ENCODE results near the gene ZSCAN5B. TPM values are rescaled to one million over a fixed set of nuclear protein-coding genes. Genes with fewer than 3 reads are reported as not detected.
"Not testable (repeated sequence)": the region's sequence is repeated elsewhere in the genome, so short reads cannot be mapped to it uniquely, and the experiment has no call there.

Gene ZSCAN5B, protein sequence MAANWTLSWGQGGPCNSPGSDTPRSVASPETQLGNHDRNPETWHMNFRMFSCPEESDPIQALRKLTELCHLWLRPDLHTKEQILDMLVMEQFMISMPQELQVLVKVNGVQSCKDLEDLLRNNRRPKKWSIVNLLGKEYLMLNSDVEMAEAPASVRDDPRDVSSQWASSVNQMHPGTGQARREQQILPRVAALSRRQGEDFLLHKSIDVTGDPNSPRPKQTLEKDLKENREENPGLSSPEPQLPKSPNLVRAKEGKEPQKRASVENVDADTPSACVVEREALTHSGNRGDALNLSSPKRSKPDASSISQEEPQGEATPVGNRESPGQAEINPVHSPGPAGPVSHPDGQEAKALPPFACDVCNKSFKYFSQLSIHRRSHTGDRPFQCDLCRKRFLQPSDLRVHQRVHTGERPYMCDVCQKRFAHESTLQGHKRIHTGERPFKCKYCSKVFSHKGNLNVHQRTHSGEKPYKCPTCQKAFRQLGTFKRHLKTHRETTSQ
- polyA plus RNA-seq (ENCODE audit: insufficient read length), result not detected

DNA sequence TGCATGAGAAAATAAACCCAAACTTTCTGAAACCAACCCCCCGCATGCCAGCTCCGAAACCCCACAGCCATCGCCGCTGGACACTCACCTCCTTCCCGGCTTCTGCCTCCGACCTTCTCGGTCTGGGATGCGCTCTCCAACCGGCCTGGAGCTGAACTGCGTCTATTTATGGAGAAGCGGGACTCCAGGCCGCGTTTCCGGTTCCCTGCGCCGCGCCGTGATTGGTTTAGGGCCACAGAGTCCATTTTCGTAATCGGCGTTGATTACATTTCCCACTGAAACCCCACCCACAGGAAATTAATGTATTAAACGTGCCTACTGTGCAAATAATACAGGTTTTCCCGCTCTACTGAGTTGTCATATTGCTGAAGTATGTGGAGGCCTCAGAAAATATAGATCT, at the start of gene ZSCAN5B:
TSS of gene ZSCAN5B (minus strand) at position 138 of the 400 bp plus-strand sequence. CDS start 4,731 bp downstream, outside the sequence.
- DNase-seq (ENCODE audit: low read depth), result not testable (repeated sequence)

GRCh38 chr19:56245764-56246163, 48.2 kb upstream of the ZSCAN5B start:
- not testable (repeated sequence) for DNase-seq (ENCODE audit: low read depth)

GRCh38 chr19:56245121-56245740, 47.6 kb upstream of the ZSCAN5B start:
- no peak for DNase-seq (ENCODE audit: low read depth)

DNA sequence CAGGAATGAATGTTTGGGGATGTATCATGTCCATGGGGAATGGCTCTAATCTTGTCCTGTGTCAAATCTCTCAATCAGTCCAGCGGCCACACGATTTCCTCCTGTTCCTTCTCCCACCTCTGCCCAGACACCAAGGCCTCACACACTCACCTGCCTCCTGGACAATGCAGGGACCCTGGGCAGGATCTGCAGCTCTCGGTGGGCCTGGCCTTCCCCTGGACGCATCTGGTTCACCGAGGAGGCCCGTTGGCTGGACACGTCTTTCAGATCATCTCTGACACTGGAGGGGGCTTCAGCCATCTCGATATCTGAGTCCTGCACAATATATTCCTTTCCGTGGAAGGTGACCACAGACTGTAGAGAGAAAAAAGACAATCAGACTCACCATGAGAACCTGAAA, 25.9 kb upstream of the ZSCAN5B start:
- DNase-seq (ENCODE audit: low read depth), result no peak

DNA sequence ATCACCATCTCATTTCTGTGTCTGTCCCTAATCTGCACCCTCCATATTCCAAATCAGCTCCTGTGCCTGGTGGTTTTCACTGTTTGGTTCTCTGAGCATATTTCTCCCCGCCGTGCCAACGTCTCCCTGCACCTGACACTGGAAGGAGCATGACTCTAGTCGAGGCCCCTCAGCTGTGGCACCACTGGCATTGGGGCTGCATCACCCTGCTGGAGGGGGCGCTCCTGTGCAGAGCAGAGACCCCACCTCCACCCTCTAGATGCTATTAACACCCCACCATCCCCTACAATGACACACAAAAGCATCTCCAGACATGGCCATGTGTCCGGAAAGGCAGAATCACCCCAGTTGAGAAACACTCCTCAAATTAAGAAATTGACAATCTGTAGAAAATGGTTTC, 25.3 kb upstream of the ZSCAN5B start:
- DNase-seq (ENCODE audit: low read depth), result no peak

- DNase-seq (ENCODE audit: low read depth), result no peak
Measured at GRCh38 chr19:56221851-56222250, 24.3 kb upstream of the ZSCAN5B start.

GRCh38 chr19:56221442-56221841, 23.9 kb upstream of the ZSCAN5B start:
- not testable (repeated sequence) for DNase-seq (ENCODE audit: low read depth)

DNA sequence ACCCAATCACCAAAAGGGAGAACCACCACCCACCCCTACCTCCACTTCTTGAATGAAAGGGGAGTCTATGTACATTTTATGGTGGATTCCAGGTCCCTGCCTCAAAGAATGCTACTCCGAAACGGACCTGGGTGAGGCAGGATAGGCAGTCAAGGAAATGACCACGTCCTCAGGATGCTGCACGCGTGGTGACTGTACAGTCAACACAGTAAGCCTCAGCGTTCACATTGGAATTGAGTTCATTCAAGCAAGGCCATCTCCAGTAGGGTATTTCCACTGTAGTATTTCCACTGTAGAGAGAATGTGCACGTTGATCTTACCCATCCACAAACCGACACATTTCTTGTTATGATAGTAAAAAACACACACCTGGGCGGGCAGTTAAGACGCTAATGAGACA, 21.4 kb upstream of the ZSCAN5B start:
- DNase-seq (ENCODE audit: low read depth), result no peak

DNA sequence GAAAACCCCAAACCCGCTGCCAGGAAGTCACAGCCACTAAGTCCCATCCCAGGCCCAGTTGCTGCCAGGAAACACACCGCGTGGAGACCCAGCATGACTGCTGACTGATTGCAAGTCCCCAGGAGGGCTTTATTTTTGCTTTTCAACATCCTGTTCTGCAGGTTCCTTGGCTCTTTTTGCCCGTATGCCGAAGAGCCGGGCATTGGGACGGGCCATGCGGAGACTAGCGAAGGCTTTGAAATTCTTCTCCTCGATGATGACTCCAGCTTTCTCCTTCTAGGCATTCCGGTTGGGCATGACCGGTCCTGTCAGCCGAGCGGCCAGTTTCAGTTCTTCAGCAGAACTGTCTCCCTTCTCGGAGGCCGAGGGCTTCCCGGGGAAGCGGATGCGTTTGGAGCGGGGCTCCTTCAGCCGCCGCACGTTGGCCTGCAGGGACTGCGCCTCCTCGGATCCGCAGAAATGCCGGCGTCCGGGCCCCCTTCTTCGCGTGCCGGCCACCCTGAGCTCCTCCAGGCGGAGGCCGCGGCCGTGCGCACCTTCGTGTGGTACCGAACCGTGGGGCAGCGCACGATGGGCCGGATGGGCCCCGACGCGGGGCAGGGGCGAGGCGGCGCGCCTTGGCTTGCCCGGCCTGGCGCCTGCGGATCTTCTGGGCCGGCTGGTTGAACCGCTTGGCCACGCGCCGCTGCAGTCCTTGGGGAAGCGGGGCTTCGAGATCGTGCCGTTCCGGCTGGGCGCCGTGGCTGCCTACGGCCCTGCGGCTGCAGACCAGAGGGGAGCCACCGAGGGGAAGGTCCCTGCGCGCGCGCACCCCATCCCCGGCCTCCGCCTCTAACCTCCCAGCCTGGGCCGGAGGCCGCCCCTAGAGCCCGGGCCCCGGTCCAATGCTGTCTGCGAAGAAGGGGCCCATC, 19.7 kb upstream of the ZSCAN5B start:
- DNase-seq (ENCODE audit: low read depth), result no peak

GRCh38 chr19:56211718-56212117, 14.1 kb upstream of the ZSCAN5B start:
- no peak for DNase-seq (ENCODE audit: low read depth)

DNA sequence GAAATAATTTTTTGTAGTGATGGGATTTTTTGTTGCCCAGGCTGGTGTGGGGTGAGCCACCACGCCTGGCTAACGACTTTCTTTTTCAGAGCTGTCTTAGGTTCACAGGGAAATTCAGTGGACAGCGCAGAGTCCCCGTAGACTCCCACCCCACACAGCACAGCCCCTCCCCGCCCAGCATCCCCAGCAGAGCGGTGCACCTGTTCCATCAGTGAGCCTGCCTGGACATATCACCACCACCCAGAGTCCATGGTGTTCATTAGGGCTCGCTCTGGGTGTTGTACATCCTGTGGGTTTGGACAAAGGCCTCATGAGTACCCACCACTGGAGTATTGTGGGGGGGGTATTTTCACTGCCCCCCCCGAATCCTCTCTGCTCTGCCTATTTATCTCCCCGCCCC, 12.5 kb upstream of the ZSCAN5B start:
- not testable (repeated sequence) for DNase-seq (ENCODE audit: low read depth)

DNA sequence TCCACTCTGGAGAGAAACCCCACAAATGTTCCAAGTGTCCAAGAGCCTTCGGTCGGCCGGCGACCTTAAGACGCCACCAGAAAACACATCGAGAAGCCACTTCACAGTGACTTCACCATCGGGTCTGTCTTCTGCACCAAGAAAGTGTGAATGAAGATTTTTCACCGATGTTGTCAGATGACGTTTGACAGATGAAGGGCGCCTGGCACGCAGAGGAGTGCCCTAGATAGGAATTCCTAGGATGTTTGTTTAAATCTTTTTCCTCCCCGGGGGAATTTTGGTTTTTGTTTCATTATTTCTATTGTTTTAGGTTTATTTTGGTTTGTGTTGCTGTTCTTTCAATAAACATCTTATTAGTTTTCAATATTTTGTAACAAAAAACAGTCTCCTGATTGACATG, 11.5 kb upstream of the ZSCAN5B start:
- DNase-seq (ENCODE audit: low read depth), result no peak

DNA sequence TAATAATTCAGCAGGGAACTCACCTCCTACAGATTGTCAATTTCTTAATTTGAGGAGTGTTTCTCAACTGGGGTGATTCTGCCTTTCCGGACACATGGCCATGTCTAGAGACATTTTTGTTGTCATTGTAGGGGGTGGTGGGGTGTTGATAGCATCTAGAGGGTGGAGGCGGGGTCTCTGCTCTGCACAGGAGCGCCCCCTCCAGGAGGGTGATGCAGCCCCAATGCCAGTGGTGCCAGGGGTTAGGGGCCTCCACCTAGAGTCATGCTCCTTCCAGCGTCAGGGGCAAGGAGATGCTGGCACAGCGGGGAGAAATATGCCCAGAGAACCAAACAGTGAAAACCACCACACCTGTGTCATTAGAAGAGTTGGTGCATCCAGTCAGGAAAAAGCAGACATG, 10.0 kb upstream of the ZSCAN5B start:
- DNase-seq (ENCODE audit: low read depth), result not testable (repeated sequence)

- DNase-seq (ENCODE audit: low read depth), result no peak
Measured at GRCh38 chr19:56201973-56202372, 4.4 kb upstream of the ZSCAN5B start, which contains the start of gene ZSCAN5C. Gene ZSCAN5C, plus strand, starts transcription at chr19:56202273. Its CDS starts 3,641 bp downstream, at chr19:56205914.

DNA sequence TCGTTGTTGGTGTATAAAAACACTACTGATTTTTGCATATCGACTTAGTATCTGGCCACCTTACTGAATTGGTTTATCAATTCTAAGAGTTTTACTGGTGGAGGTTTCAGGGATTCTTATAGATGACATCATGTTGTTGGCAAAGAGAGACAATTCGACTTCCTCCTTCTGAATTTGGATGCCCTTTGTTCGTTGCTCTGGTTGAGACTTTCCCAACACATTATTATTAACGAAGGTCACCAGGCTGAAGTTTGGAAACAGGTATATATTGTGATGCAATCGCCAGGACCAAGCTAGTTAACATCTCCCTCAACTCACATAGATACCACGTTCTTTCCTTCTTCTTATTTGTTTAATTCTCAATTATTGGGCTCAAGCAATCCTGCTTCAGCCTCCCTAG, 2.1 kb upstream of the ZSCAN5B start:
- DNase-seq (ENCODE audit: low read depth), result no peak

GRCh38 chr19:56193981-56194640, 3.5 kb downstream of the ZSCAN5B start:
- no peak for DNase-seq (ENCODE audit: low read depth)

DNA sequence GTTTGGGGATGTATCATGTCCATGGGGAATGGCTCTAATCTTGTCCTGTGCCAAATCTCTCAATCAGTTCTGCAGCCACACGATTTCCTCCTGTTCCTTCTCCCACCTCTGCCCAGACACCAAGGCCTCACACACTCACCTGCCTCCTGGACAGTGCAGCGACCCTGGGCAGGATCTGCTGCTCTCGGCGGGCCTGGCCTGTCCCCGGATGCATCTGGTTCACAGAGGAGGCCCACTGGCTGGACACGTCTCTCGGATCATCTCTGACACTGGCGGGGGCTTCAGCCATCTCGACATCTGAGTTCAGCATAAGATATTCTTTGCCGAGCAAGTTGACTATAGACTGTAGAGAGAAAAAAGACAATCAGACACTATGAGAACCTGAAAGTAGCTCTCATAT, 5.9 kb downstream of the ZSCAN5B start:
- no peak for DNase-seq (ENCODE audit: low read depth)

DNA sequence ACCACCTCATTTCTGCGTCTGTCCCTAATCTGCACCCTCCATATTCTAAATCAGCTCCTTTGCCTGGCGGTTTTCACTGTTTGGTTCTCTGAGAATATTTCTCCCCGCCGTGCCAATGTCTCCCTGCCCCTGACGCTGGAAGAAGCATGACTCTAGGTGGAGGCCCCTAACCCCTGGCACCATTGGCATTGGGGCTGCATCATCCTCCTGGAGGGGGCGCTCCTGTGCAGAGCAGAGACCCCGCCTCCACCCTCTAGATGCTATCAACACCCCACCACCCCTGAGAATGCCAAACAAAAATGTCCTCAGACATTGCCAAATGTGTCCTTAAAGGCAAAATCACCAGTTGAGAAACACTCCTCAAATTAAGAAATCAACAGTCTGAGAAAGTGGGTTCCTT, 6.5 kb downstream of the ZSCAN5B start:
- no peak for DNase-seq (ENCODE audit: low read depth)

GRCh38 chr19:56189785-56190184, 7.8 kb downstream of the ZSCAN5B start:
- DNase-seq (ENCODE audit: low read depth), result no peak

DNA sequence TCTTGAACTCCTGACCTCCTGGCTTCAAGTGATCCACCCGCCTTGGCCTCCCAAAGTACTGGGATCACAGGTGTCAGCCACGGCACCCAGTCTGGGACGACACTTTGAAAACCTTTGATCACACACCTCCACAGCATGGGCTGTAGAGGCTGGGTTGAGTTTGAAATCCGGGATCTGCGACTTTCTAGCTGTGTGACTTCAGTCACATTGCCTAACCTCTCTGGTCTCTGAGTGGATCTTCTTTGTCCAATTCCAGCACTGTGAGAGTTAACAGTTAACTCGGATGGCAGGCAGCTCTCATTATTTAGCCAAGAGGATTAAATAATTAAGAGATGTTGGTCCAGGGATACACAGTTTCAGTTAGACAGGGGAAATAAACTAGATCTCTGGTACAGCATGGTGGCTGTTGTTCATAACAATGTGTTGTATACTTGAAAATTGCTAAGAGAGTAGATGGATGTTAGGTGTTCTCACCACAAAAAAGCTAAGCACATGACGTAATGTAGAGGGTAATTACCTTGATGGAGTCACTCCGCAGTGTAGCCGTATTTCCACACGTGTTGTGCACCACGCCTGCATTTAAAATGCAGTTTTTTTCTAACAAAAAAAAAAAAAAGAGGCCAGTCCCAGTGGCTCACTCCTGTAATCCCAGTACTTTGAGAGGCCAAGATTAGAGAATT, 19.9 kb downstream of the ZSCAN5B start:
- no peak for DNase-seq (ENCODE audit: low read depth)

GRCh38 chr19:56176881-56177280, 20.7 kb downstream of the ZSCAN5B start:
- DNase-seq (ENCODE audit: low read depth), result no peak

Measured in forelimb muscle (tissue), 1 donor.